Neural progenitor cell (in vitro differentiated cells): ENCODE results near the gene TRIOBP.

Experiments
- CTCF ChIP-seq: fragments of 200-600 bp; sonication (generic); IDR thresholded peaks from 2 replicates; pipeline ENCODE4 v1.5.1; 2017; ENCODE audit warnings: antibody characterized with exemption, mild to moderate bottlenecking
- EZH2 ChIP-seq: fragments of 200-600 bp; sonication (generic); IDR thresholded peaks from 2 replicates; pipeline ENCODE4 v1.6.1; 2017; ENCODE audit warnings: antibody characterized with exemption, mild to moderate bottlenecking, moderate library complexity
- EZH2phosphoT487 ChIP-seq: fragments of 200-600 bp; sonication (generic); IDR thresholded peaks from 2 replicates; pipeline ENCODE4 v1.6.1; 2017; ENCODE audit warnings: antibody characterized with exemption

- TF ChIP-seq CTCF (no peak), EZH2 (no peak), EZH2phosphoT487 (no peak)
These were observed 19.9 kb downstream of the TRIOBP start for GRCh38 chr22:37716708-37717107.
